Epithelial cell of umbilical artery (primary cell): ENCODE measurements around the gene OR9K2. TPM values are rescaled to one million over a fixed set of nuclear protein-coding genes. Genes with fewer than 3 reads are reported as not detected.

ENCODE experiments used
- total RNA-seq: library from RNA; depleted of rRNA; stranded (reverse); fragments of >200 nt; gene quantifications from 2 replicates; pipeline ENCODE4 v1.2.3, GENCODE V29; 2014

OR9K2 gene
- total RNA-seq, result not detected in 2 replicates

GRCh38 chr12:55126106-55126505 lies at the start of gene OR9K2:
Gene OR9K2, plus strand, starts transcription at chr12:55126406. Its CDS starts 3,429 bp downstream, at chr12:55129835.

Other genes with a start within 250 kb of the OR9K2 start
- gene TESPA1, start 141.6 kb upstream of the OR9K2 start, total RNA-seq, result not detected in 2 replicates
- not detected in 2 replicates for gene NEUROD4, start 106.4 kb upstream of the OR9K2 start, total RNA-seq
- not detected in 2 replicates for gene OR10A7, start 94.6 kb downstream of the OR9K2 start, total RNA-seq
- gene OR6C74, start 118.2 kb downstream of the OR9K2 start, total RNA-seq, result not detected in 2 replicates
- gene OR6C6, start 170.2 kb downstream of the OR9K2 start, total RNA-seq, result not detected in 2 replicates
- not detected in 2 replicates for gene OR6C1, start 187.9 kb downstream of the OR9K2 start, total RNA-seq
- not detected in 2 replicates for gene OR6C3, start 204.3 kb downstream of the OR9K2 start, total RNA-seq
- gene OR6C75, start 236.6 kb downstream of the OR9K2 start, total RNA-seq, result not detected in 2 replicates